ENCODE measurements around the gene TAF4. TPM values are rescaled to one million over a fixed set of nuclear protein-coding genes. Genes with fewer than 3 reads are reported as not detected.

Gene TAF4
- total RNA-seq, 2 donors from 2014 or later, result 10.4 to 11.0 TPM

DNA sequence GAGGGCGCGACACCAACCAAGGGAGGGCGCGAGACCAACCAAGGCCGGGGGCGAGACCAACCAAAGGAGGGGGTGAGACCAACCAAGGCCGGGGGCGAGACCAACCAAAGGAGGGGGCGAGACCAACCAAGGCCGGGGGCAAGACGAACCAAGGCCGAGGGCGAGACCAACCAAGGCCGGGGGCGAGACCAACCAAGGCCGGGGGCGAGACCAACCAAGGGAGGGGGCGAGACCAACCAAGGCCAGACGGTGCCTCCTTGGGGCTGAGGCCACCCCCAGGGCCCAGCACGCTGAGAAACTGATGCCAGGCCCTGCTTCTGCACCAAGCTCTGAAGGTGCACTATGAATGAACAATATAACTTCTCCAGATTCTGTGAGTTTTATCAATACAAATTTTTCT, 87.2 kb downstream of the TAF4 start:
- Histone ChIP-seq H3K36me3 (peaks cover 21% of the 10 kb centered on the region), H3K9me3 (no peaks in the 10 kb centered on the region), H3K4me1 (ENCODE audit: control insufficient read depth in 1 of 2, low read depth in 2 of 2) (no peaks in the 10 kb centered on the region), H3K4me3 (no peak overlapping the region), H3K27me3 (replicated peaks; ENCODE audit: insufficient read depth) (no peaks in the 10 kb centered on the region), H3K27ac (no peak overlapping the region)
- ATAC-seq (ENCODE audit: insufficient number of reproducible peaks, low FRiP score, low read depth), result no peak
- TF ChIP-seq, protein P1, sequence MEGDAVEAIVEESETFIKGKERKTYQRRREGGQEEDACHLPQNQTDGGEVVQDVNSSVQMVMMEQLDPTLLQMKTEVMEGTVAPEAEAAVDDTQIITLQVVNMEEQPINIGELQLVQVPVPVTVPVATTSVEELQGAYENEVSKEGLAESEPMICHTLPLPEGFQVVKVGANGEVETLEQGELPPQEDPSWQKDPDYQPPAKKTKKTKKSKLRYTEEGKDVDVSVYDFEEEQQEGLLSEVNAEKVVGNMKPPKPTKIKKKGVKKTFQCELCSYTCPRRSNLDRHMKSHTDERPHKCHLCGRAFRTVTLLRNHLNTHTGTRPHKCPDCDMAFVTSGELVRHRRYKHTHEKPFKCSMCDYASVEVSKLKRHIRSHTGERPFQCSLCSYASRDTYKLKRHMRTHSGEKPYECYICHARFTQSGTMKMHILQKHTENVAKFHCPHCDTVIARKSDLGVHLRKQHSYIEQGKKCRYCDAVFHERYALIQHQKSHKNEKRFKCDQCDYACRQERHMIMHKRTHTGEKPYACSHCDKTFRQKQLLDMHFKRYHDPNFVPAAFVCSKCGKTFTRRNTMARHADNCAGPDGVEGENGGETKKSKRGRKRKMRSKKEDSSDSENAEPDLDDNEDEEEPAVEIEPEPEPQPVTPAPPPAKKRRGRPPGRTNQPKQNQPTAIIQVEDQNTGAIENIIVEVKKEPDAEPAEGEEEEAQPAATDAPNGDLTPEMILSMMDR (IDR thresholded peaks at IDR 0.05), result no peak
- no peak for DNase-seq (ENCODE audit: low spot score)

DNA sequence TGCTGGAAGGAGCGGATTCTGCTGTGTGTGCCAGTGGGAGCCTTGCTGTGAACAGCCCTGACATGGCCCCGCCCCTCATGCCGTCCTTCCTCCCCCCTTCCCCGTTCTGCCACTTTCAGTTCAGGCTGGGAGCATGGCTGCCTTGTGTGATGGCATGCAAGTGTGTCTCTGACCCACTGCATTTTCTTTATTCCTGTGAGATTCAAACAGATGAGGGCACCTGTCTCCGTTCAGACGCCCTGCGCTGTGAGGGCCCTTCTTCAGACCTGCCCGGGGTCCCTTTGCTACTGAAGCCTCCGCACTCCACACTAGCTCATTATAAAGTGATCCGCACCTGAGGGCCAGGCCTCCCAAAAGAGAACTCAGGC, 88.3 kb downstream of the TAF4 start:
- no peak overlapping the region for H3K27ac ChIP-seq
- no peaks in the 10 kb centered on the region for H3K27me3 ChIP-seq (replicated peaks; ENCODE audit: insufficient read depth)
- no peak overlapping the region for H3K4me3 ChIP-seq
- TF ChIP-seq, protein P1 (IDR thresholded peaks at IDR 0.05), result no peak
- no peak for DNase-seq (ENCODE audit: low spot score)
- ATAC-seq (ENCODE audit: insufficient number of reproducible peaks, low FRiP score, low read depth), result no peak
- no peaks in the 10 kb centered on the region for H3K9me3 ChIP-seq
- H3K4me1 ChIP-seq (ENCODE audit: control insufficient read depth in 1 of 2, low read depth in 2 of 2), result no peaks in the 10 kb centered on the region
- H3K36me3 ChIP-seq, result peaks cover 30% of the 10 kb centered on the region

- Histone ChIP-seq H3K9me3 (no peaks in the 10 kb centered on the region), H3K27ac (no peak overlapping the region), H3K27me3 (replicated peaks; ENCODE audit: insufficient read depth) (no peaks in the 10 kb centered on the region), H3K4me3 (no peak overlapping the region), H3K36me3 (peaks cover 31% of the 10 kb centered on the region), H3K4me1 (ENCODE audit: control insufficient read depth in 1 of 2, low read depth in 2 of 2) (no peaks in the 10 kb centered on the region)
- ATAC-seq (ENCODE audit: insufficient number of reproducible peaks, low FRiP score, low read depth) (no peak), DNase-seq (ENCODE audit: low spot score) (no peak)
- TF ChIP-seq, protein P1 (IDR thresholded peaks at IDR 0.05), result no peak
These were observed 88.8 kb downstream of the TAF4 start for GRCh38 chr20:61976644-61977418.

GRCh38 chr20:61976263-61976643, 89.4 kb downstream of the TAF4 start:
- H3K27me3 ChIP-seq (replicated peaks; ENCODE audit: insufficient read depth), result no peaks in the 10 kb centered on the region
- no peak overlapping the region for H3K27ac ChIP-seq
- TF ChIP-seq, protein P1 (IDR thresholded peaks at IDR 0.05), result no peak
- ATAC-seq (ENCODE audit: insufficient number of reproducible peaks, low FRiP score, low read depth), result no peak
- H3K36me3 ChIP-seq, result peaks cover 31% of the 10 kb centered on the region
- DNase-seq (ENCODE audit: low spot score), result no peak
- no peaks in the 10 kb centered on the region for H3K4me1 ChIP-seq (ENCODE audit: control insufficient read depth in 1 of 2, low read depth in 2 of 2)
- H3K9me3 ChIP-seq, result no peaks in the 10 kb centered on the region
- H3K4me3 ChIP-seq, result no peak overlapping the region

DNA sequence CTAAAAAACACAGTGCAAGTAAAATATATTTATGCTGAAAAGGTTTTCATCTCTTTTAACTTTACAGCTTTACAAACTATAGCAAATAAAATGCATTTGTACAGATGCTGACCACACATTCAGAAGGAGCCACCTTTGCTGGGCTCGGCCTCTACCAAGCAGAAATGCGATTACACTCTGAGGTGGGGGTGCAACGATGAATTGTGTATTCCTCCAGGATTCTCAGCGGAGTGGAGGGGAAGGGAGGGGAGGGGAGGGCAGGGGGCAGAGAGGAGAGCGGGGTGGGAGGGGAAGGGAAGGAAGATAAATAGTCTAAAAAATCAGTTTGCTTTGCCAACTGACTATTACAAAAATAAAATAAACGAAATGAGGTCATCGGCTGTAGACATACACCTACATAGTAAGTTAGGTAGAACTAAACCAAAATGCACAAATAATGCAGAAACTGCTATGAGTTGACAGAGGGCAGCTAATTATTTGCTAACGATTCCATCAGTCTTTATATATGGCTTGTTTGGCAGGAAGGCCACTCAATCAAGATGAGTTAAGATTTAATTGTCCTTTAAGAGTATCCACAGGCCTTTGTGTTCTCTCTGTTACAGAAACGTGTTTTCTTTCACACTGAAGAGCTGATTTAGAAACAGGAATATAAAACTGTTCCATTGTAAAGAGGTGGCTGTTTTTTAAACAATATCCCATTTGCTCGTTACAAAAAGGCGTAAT, 90.1 kb downstream of the TAF4 start:
- no peak for ATAC-seq (ENCODE audit: insufficient number of reproducible peaks, low FRiP score, low read depth)

More for the DNA sequence above, 90.1 kb downstream of the TAF4 start:
- Histone ChIP-seq H3K27me3 (replicated peaks; ENCODE audit: insufficient read depth) (no peaks in the 10 kb centered on the region), H3K36me3 (peaks cover 31% of the 10 kb centered on the region), H3K4me3 (no peak overlapping the region), H3K4me1 (ENCODE audit: control insufficient read depth in 1 of 2, low read depth in 2 of 2) (no peaks in the 10 kb centered on the region), H3K9me3 (no peaks in the 10 kb centered on the region), H3K27ac (no peak overlapping the region)
- DNase-seq (ENCODE audit: low spot score), result no peak
- TF ChIP-seq, protein P1 (IDR thresholded peaks at IDR 0.05), result no peak
